HepG2 (cell line): ENCODE data around the gene COL18A1. TPM values are rescaled to one million over a fixed set of nuclear protein-coding genes. Genes with fewer than 3 reads are reported as not detected.

ENCODE experiments used
- ARNTL ChIP-seq: sonication (generic); formaldehyde crosslinking; IDR thresholded peaks from 2 replicates; pipeline ENCODE4 v1.4.0; 2020; ENCODE audit warnings: mild to moderate bottlenecking, missing genetic modification reagents
- JUNB ChIP-seq: sonication (generic); formaldehyde crosslinking; IDR thresholded peaks from 2 replicates; pipeline ENCODE4 v1.8.0; 2022; ENCODE audit warnings: missing genetic modification reagents, mild to moderate bottlenecking, borderline replicate concordance
- KLF13 ChIP-seq: sonication (generic); formaldehyde crosslinking; IDR thresholded peaks from 2 replicates; pipeline ENCODE4 v1.4.0; 2020; ENCODE audit warnings: mild to moderate bottlenecking, missing genetic modification reagents
- MAZ ChIP-seq, 2 experiments: sonication (generic) in 1 of 2; formaldehyde crosslinking in 1 of 2; IDR thresholded peaks; 2 replicates each; pipeline versions ENCODE4 v1.5.0 to v1.6.1; 2012 to 2020; ENCODE audit warnings: low read depth in 2 of 2, mild to moderate bottlenecking in 2 of 2, borderline replicate concordance in 1 of 2, improper control_type of control experiment in 1 of 2, low read length in 1 of 2, missing genetic modification reagents in 1 of 2, moderate library complexity in 1 of 2
- NFIC ChIP-seq: IDR thresholded peaks from 2 replicates; pipeline ENCODE4 v1.6.1; 2012; ENCODE audit warnings: mild to moderate bottlenecking, low read length, inconsistent platforms
- PATZ1 ChIP-seq: sonication (generic); formaldehyde crosslinking; IDR thresholded peaks from 2 replicates; pipeline ENCODE4 v1.4.0; 2020; ENCODE audit warnings: missing genetic modification reagents
- SIX1 ChIP-seq: sonication (generic); formaldehyde crosslinking; IDR thresholded peaks from 2 replicates; pipeline ENCODE4 v1.4.0; 2020; ENCODE audit warnings: missing genetic modification reagents, borderline replicate concordance
- SOX6 ChIP-seq, 2 experiments: fragments of 450-650 bp in 1 of 2; sonication (generic) in 1 of 2; formaldehyde crosslinking in 1 of 2; IDR thresholded peaks; 2 replicates each; pipeline versions ENCODE4 v1.4.0 to v1.6.1; 2017 to 2020; ENCODE audit warnings: antibody characterized with exemption in 1 of 2, mild to moderate bottlenecking in 1 of 2, missing genetic modification reagents in 1 of 2
- TGIF2 ChIP-seq: IDR thresholded peaks from 2 replicates; pipeline ENCODE4 v1.6.1; 2016; ENCODE audit warnings: control low read depth, missing compliant biosample characterization
- WIZ ChIP-seq: sonication (generic); formaldehyde crosslinking; IDR thresholded peaks from 2 replicates; pipeline ENCODE4 v1.5.1; 2020; ENCODE audit warnings: mild to moderate bottlenecking, missing genetic modification reagents
- ZBTB40 ChIP-seq, 2 experiments: fragments of 450-650 bp in 1 of 2; sonication (generic) in 1 of 2; formaldehyde crosslinking in 1 of 2; IDR thresholded peaks; 2 replicates each; pipeline versions ENCODE4 v1.6.1 to v1.8.0; 2016 to 2022; ENCODE audit warnings: antibody characterized with exemption in 1 of 2, mild to moderate bottlenecking in 1 of 2, missing genetic modification reagents in 1 of 2
- ZC3H4 ChIP-seq: sonication (generic); formaldehyde crosslinking; IDR thresholded peaks from 2 replicates; pipeline ENCODE4 v1.4.0; 2020; ENCODE audit warnings: missing genetic modification reagents, borderline replicate concordance
- ZFY ChIP-seq: sonication (generic); formaldehyde crosslinking; IDR thresholded peaks from 2 replicates; pipeline ENCODE4 v1.4.0; 2020; ENCODE audit warnings: missing genetic modification reagents
- ZNF564 ChIP-seq: sonication (generic); formaldehyde crosslinking; IDR thresholded peaks from 2 replicates; pipeline ENCODE4 v1.8.1; 2023; ENCODE audit warnings: mild to moderate bottlenecking, missing genetic modification reagents
- ZNF788 ChIP-seq: sonication (generic); formaldehyde crosslinking; IDR thresholded peaks from 2 replicates; pipeline ENCODE4 v1.5.0; 2020; ENCODE audit warnings: mild to moderate bottlenecking, missing genetic modification reagents, borderline replicate concordance
- polyA plus RNA-seq, 8 experiments: library from polyadenylated mRNA; depleted of rRNA in 3 of 8; stranded (reverse) in 7 of 8; unstranded in 1 of 8; fragments of >200 nt; fragmentation: Illumina TruSeq in 4 of 8; extraction: Trizol in 4 of 8; gene quantifications; 2 replicates each; pipeline versions ENCODE4 v1.2.1 to v1.2.3, GENCODE V29; 2011 to 2016; ENCODE audit warnings: low read depth in 4 of 8, missing spikeins in 1 of 8, mixed read lengths in 1 of 8; ENCODE audit not compliant: insufficient read depth in 1 of 8
- total RNA-seq, 5 experiments: library from RNA; depleted of rRNA; stranded (reverse); fragments of >200 nt; fragmentation: Illumina TruSeq; extraction: Trizol; gene quantifications; 2 replicates each; pipeline ENCODE4 v1.2.3, GENCODE V29; 2016; ENCODE audit warnings: low read depth in 1 of 5

Gene COL18A1
- total and polyA plus RNA-seq, 2 of the 13 experiments (the other 11 are each of a cell fraction or from before 2014, with no cell fraction given), result 79.0 to 102 TPM

GRCh38 chr21:45405819-45406762, 1.1 kb downstream of the COL18A1 start (continued):
- TF ChIP-seq PATZ1 (CRISPR knock-in tag), result peak; percentile 14; the same call in 1 of the 2 replicates
- peak; percentile 33; the same call in 1 of the 2 replicates for TF ChIP-seq ZNF788 (CRISPR knock-in tag)
- no peak for TF ChIP-seq WIZ (CRISPR knock-in tag)
- no peak for TF ChIP-seq SOX6 (IDR thresholded peaks at IDR 0.05)
- peak; percentile 16; the same call in 1 of the 2 replicates for TF ChIP-seq SOX6 (CRISPR knock-in tag; IDR thresholded peaks at IDR 0.05)
- no peak for TF ChIP-seq KLF13 (CRISPR knock-in tag)
- peak; percentile 14; the same call in 1 of the 2 replicates for TF ChIP-seq MAZ (IDR thresholded peaks at IDR 0.05; ENCODE audit: borderline replicate concordance, low read depth, low read length)
- no peak; the same call in 1 of the 2 replicates for TF ChIP-seq MAZ (CRISPR knock-in tag; IDR thresholded peaks at IDR 0.05; ENCODE audit: low read depth)
- no peak for TF ChIP-seq JUNB (CRISPR knock-in tag)
- TF ChIP-seq ARNTL (CRISPR knock-in tag), result 0 out of 2 replicates have a peak, but pooled peaks have one; percentile 12
- TF ChIP-seq SIX1 (CRISPR knock-in tag), result peak; percentile 44; the same call in 1 of the 2 replicates
- no peak for TF ChIP-seq ZBTB40 (IDR thresholded peaks at IDR 0.05)
- 0 out of 2 replicates have a peak, but pooled peaks have one; percentile 38 for TF ChIP-seq ZBTB40 (CRISPR knock-in tag; IDR thresholded peaks at IDR 0.05)
- TF ChIP-seq ZFY (CRISPR knock-in tag), result peak; percentile 43; the same call in 1 of the 2 replicates
- TF ChIP-seq TGIF2 (CRISPR knock-in tag), result 0 out of 2 replicates have a peak, but pooled peaks have one; percentile 8
- no peak for TF ChIP-seq NFIC
- no peak for TF ChIP-seq ZC3H4 (CRISPR knock-in tag)
- peak; percentile 65; the same call in 1 of the 2 replicates for TF ChIP-seq ZNF564
